ENCODE results near the gene ZNF396. TPM values are rescaled to one million over a fixed set of nuclear protein-coding genes. Genes with fewer than 3 reads are reported as not detected.
A peak's percentile ranks its signal among the peaks of the same experiment; 100 is the strongest.

The ZNF396 gene
- total RNA-seq, 3 donors from 2014 or later (not counting 1 experiment from before 2014, with no cell fraction given): 1.2 to 1.7 (median 1.2) TPM

DNA sequence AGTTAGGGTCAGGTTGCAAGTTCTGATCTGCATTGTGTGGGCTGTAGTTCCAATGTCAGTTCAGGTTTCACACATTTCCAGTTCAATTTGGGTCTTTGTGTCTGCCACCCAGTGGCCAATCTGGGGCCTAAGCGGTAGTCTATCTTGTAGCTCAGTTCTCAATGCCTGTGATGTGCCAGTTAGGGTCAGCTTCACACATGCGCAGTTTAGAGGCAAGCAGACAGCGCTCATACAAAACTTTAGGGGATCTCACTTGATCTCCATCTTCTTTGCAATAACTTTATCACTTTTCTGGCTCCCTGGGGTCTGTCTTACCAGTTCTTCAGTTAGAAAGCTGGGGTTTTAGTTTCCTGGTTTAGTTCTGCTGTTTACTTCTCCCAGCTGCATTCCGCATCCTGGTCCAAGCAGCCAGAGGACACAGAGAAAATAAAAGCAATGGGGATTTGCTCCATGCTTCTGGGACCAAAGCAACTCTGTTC lies 22.0 kb downstream of the ZNF396 start:
- no peak overlapping the region for H3K4me3 ChIP-seq (ENCODE audit: low read length)
- H3K36me3 ChIP-seq (ENCODE audit: control insufficient read depth, insufficient read depth, low read length): no peaks in the 10 kb centered on the region
- Mint-ChIP-seq H3K36me3 (peaks cover 7% of the 10 kb centered on the region), H3K27me3 (ENCODE audit: low read depth in 2 of 2) (peaks cover 0 to 6% of the 10 kb centered on the region in 2 donors), H3K9me3 (peaks cover 4 to 5% of the 10 kb centered on the region in 2 donors), H3K4me1 (no peaks in the 10 kb centered on the region), H3K27ac (no peak overlapping the region), H3K4me3 (no peak overlapping the region)
- intact Hi-C loops (cut with micrococcal nuclease): loop anchor here (1.0 kb wide), 2 partner anchors 124 to 349 kb away; no protein-coding TSS in a partner anchor
- no peaks in the 10 kb centered on the region for H3K27me3 ChIP-seq (ENCODE audit: control insufficient read depth, insufficient read depth, low read length)
- peak; percentile 88 to 100 (median 99) for ATAC-seq
- peak; percentile 66 for TF ChIP-seq CTCF (IDR thresholded peaks at IDR 0.05)
- 30% methylated on average over 4 of the region's 4 CpGs for whole genome bisulfite sequencing (ENCODE audit: insufficient coverage)
- H3K9me3 ChIP-seq (ENCODE audit: control insufficient read depth, insufficient read depth, low read length): peaks cover 10% of the 10 kb centered on the region
- no peak overlapping the region for H3K27ac ChIP-seq (ENCODE audit: low read length)
- peaks cover 4% of the 10 kb centered on the region for H3K4me1 ChIP-seq (ENCODE audit: control insufficient read depth, insufficient read depth, low read length)
- peak; percentile 49 to 83 for DNase-seq

- no peak for TF ChIP-seq CTCF (IDR thresholded peaks at IDR 0.05)
- H3K9me3 Mint-ChIP-seq: peaks cover 4 to 5% of the 10 kb centered on the region in 2 donors
- H3K36me3 Mint-ChIP-seq: peaks cover 7% of the 10 kb centered on the region
- intact Hi-C loops (cut with micrococcal nuclease): no loop called here
- no peaks in the 10 kb centered on the region for H3K27me3 Mint-ChIP-seq (ENCODE audit: low read depth in 2 of 2)
- no peak overlapping the region for H3K4me3 ChIP-seq (ENCODE audit: low read length)
- H3K36me3 ChIP-seq (ENCODE audit: control insufficient read depth, insufficient read depth, low read length): no peaks in the 10 kb centered on the region
- no peak overlapping the region for H3K4me3 Mint-ChIP-seq
- DNase-seq (no peak), ATAC-seq (no peak)
- H3K9me3 ChIP-seq (ENCODE audit: control insufficient read depth, insufficient read depth, low read length): peaks cover 10% of the 10 kb centered on the region
- H3K27me3 ChIP-seq (ENCODE audit: control insufficient read depth, insufficient read depth, low read length): no peaks in the 10 kb centered on the region
- no peaks in the 10 kb centered on the region for H3K4me1 Mint-ChIP-seq
- H3K27ac Mint-ChIP-seq: no peak overlapping the region
- peaks cover 4% of the 10 kb centered on the region for H3K4me1 ChIP-seq (ENCODE audit: control insufficient read depth, insufficient read depth, low read length)
- H3K27ac ChIP-seq (ENCODE audit: low read length): no peak overlapping the region
Measured at GRCh38 chr18:35352778-35353177, 24.4 kb downstream of the ZNF396 start.

DNA sequence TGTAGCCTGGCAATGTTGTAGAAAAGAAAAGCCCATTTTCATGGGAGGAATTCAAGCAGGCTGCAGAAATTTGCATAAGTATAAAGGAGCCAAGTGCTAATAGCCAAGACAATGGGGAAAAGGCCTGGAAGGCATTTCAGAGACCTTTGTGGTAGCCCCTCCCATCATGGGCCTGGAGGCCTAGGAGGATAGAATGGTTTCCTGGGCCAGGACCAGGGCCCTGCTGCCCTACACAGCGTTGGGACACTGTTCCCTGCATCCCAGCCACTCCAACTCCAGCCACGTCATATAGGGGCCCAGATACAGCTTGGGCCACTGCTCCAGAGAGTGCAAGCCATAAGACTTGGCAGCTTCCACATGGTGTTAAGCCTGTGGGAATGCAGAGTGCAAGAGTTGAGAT lies 24.9 kb downstream of the ZNF396 start:
- Histone ChIP-seq H3K36me3 (ENCODE audit: control insufficient read depth, insufficient read depth, low read length) (no peaks in the 10 kb centered on the region), H3K4me1 (ENCODE audit: control insufficient read depth, insufficient read depth, low read length) (peaks cover 4% of the 10 kb centered on the region), H3K4me3 (ENCODE audit: low read length) (no peak overlapping the region), H3K9me3 (ENCODE audit: control insufficient read depth, insufficient read depth, low read length) (peaks cover 10% of the 10 kb centered on the region), H3K27ac (ENCODE audit: low read length) (no peak overlapping the region), H3K27me3 (ENCODE audit: control insufficient read depth, insufficient read depth, low read length) (no peaks in the 10 kb centered on the region)
- intact Hi-C loops (cut with micrococcal nuclease): no loop called here
- Mint-ChIP-seq H3K4me1 (no peaks in the 10 kb centered on the region), H3K27ac (no peak overlapping the region), H3K36me3 (peaks cover 7% of the 10 kb centered on the region), H3K9me3 (peaks cover 4 to 5% of the 10 kb centered on the region in 2 donors), H3K4me3 (no peak overlapping the region), H3K27me3 (ENCODE audit: low read depth in 2 of 2) (peaks cover 0 to 2% of the 10 kb centered on the region in 2 donors)
- 78% methylated on average over 2 of the region's 2 CpGs for WGBS (ENCODE audit: insufficient coverage)
- no peak for TF ChIP-seq CTCF (IDR thresholded peaks at IDR 0.05)
- DNase-seq (no peak), ATAC-seq (no peak)

DNA sequence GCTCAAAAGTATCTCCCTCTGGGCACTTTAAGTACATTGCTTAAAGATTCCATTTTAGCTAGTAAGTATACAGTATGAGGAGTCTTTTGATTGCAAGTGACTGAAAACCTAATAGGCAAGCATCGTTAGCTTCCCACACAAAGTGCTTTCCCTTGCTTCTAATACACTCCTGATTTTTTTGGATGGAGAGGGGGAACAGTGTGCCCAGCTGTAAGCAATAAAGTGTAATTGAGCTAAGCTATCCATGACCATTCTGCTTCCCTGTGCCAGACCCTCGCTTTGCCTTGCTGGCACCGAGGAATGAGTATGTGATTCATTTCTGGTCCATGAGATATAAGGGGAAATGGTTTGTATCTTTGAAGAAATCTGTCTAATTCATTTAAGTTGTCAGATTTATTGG lies 29.1 kb downstream of the ZNF396 start:
- Mint-ChIP-seq H3K36me3 (peaks cover 7% of the 10 kb centered on the region), H3K27me3 (ENCODE audit: low read depth in 2 of 2) (peaks cover 0 to 3% of the 10 kb centered on the region in 2 donors), H3K27ac (no peak overlapping the region), H3K4me3 (no peak overlapping the region), H3K4me1 (peaks cover 20 to 23% of the 10 kb centered on the region in 2 donors), H3K9me3 (peaks cover 4 to 5% of the 10 kb centered on the region in 2 donors)
- Histone ChIP-seq H3K27ac (ENCODE audit: low read length) (no peak overlapping the region), H3K4me3 (ENCODE audit: low read length) (no peak overlapping the region), H3K4me1 (ENCODE audit: control insufficient read depth, insufficient read depth, low read length) (peaks cover 15% of the 10 kb centered on the region), H3K36me3 (ENCODE audit: control insufficient read depth, insufficient read depth, low read length) (no peaks in the 10 kb centered on the region), H3K9me3 (ENCODE audit: control insufficient read depth, insufficient read depth, low read length) (peaks cover 10% of the 10 kb centered on the region), H3K27me3 (ENCODE audit: control insufficient read depth, insufficient read depth, low read length) (no peaks in the 10 kb centered on the region)
- intact Hi-C loops (cut with micrococcal nuclease): loop anchor here (10.0 kb wide), 1 partner anchor 193 kb away; no protein-coding TSS in a partner anchor
- TF ChIP-seq CTCF (IDR thresholded peaks at IDR 0.05): no peak
- 93% methylated on average over 2 of the region's 3 CpGs for WGBS (ENCODE audit: insufficient coverage)
- DNase-seq (no peak), ATAC-seq (no peak)

All from natural killer cell (primary cell).